Measurements from ENCODE around the gene NFATC2.

Gene NFATC2

DNA sequence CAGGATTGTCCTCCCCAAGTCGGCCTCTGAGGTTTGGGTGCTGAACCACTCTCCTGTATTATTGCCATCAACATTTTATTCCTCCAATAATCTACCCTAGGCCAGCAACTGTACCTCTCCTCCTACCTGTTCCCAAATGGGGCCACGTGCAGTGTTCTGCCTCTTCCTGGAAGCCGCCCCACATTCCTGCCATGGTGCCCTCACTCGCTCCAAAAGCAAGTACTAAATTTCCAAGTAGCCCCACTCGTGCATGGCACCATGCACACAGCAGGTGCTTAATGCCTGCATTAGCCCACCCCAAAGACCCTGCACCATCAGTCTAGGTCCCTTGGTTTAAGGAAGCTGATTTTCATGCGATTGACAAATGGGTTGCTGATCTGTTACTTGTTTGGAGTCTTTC, 147.8 kb downstream of the NFATC2 start:
- Histone ChIP-seq H3K36me3 (no peaks in the 10 kb centered on the region; a peak in 2 of 22 replicates), H4K20me1 (no peaks in the 10 kb centered on the region), H3K4me1 (peaks cover 80 to 91% (median 87%) of the 10 kb centered on the region in 10 experiments), H3K4me2 (peak overlapping the region in 10 of 11 experiments; percentile 61 to 80 (median 71); a peak in 16 of 22 replicates), H3K9ac (no peak overlapping the region), H3K4me3 (no peak overlapping the region), H3K27me3 (no peaks in the 10 kb centered on the region), H3K27ac (no peak overlapping the region), H3K9me3 (replicated peaks in 1 of 11) (no peaks in the 10 kb centered on the region)
- no peak for TF ChIP-seq Cebpa-rat (IDR thresholded peaks at IDR 0.05)

DNA sequence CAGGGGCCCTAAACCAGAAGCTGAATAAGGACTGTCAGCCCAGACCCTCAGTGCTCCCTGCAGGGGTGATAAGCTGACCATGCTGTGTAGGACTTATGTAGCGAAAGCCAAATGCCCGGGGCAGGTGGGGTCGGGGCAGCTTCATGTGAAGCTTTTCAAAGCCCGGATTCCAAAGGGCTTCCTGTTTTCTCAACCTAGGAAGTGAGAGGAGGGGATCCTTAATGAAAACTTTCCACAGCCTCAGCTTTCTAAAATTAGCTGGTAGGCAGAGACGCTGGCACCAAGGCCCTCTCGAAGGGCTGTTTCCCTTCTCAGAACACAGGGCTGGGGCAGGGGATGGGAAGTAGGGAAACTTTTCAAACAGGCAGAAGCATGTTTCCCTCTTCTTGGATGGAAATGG, 148.9 kb downstream of the NFATC2 start:
- H3K27me3 ChIP-seq: no peaks in the 10 kb centered on the region
- peak overlapping the region; percentile 61 to 80 (median 71) for H3K4me2 ChIP-seq
- no peak for TF ChIP-seq Cebpa-rat (IDR thresholded peaks at IDR 0.05)
- H3K27ac ChIP-seq: peak overlapping the region in 1 of 11 experiments; percentile 13; a peak in 1 of 22 replicates
- H3K4me1 ChIP-seq: peaks cover 78 to 91% (median 84%) of the 10 kb centered on the region in 10 experiments
- no peak overlapping the region for H3K4me3 ChIP-seq
- H3K9me3 ChIP-seq (replicated peaks in 1 of 11): peaks cover 0 to 5% (median 0%) of the 10 kb centered on the region in 11 experiments; a peak in 2 of 22 replicates
- H3K36me3 ChIP-seq: no peaks in the 10 kb centered on the region; a peak in 2 of 22 replicates
- H4K20me1 ChIP-seq: no peaks in the 10 kb centered on the region
- H3K9ac ChIP-seq: peak overlapping the region in 5 of 11 experiments; percentile 3 to 16 (median 11); a peak in 4 of 22 replicates

DNA sequence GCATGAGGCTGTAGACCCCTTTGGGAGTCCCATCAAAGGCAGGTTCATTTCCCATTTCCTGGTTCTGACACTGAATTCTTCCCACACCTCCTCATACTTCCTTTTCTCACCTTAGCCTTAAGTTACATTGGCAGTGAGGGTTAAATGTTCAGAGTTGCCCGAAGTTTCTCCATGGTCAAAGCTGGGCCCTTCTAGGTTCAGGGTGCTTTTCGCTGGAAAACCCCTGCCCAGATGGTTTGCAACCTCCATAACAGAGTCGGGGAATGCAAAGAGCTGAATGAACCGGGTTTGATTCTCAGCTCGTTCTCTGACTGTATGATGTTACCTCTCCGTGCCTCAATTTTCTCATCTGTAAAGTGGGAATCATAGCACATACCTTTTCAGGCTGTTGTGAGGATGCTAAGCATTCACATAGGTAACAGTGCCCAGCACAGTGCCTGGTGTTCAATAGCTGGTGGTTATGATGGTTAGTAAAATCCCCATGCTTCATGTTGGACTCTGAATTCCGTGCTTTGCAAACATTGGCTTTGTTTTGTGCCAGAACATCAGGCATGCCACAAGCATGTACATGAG, 149.8 kb downstream of the NFATC2 start:
- peaks cover 0 to 5% (median 0%) of the 10 kb centered on the region in 11 experiments; a peak in 2 of 22 replicates for H3K36me3 ChIP-seq
- peak overlapping the region in 9 of 11 experiments; percentile 6 to 89 (median 76); a peak in 13 of 22 replicates for H3K4me2 ChIP-seq
- TF ChIP-seq Cebpa-rat (IDR thresholded peaks at IDR 0.05): no peak
- H4K20me1 ChIP-seq: no peaks in the 10 kb centered on the region
- no peak overlapping the region for H3K27ac ChIP-seq
- no peak overlapping the region for H3K9ac ChIP-seq
- peaks cover 0 to 7% (median 0%) of the 10 kb centered on the region in 11 experiments; a peak in 2 of 22 replicates for H3K9me3 ChIP-seq (replicated peaks in 1 of 11)
- H3K4me3 ChIP-seq: no peak overlapping the region
- no peaks in the 10 kb centered on the region for H3K27me3 ChIP-seq
- H3K4me1 ChIP-seq: peaks cover 69 to 85% (median 75%) of the 10 kb centered on the region in 10 experiments

DNA sequence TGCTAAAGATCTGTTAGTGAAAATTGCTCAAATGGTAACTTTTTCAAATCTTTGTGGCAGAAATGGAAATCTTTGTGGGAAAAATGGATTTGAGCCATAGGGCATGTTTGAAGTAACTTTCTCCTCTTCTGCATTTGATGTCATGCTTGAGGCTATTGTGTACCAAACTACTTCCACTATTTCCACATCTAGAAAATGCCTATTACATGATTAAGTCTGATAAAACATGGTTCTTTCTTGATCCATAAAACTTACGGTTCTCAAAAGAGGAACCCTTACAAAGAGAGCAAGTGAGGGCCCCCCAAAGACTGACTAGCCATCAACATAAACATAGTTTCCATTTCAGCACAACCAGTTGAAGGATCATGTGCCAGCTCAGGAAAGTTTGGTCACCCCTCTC, 150.6 kb downstream of the NFATC2 start:
- no peak overlapping the region for H3K4me3 ChIP-seq
- no peaks in the 10 kb centered on the region for H3K27me3 ChIP-seq
- H3K27ac ChIP-seq: no peak overlapping the region
- H3K36me3 ChIP-seq: peaks cover 0 to 13% (median 0%) of the 10 kb centered on the region in 11 experiments; a peak in 2 of 22 replicates
- TF ChIP-seq Cebpa-rat (IDR thresholded peaks at IDR 0.05): no peak
- H3K9me3 ChIP-seq (replicated peaks in 1 of 11): peaks cover 0 to 7% (median 0%) of the 10 kb centered on the region in 11 experiments; a peak in 2 of 22 replicates
- H4K20me1 ChIP-seq: no peaks in the 10 kb centered on the region
- no peak overlapping the region for H3K9ac ChIP-seq
- peaks cover 61 to 85% (median 67%) of the 10 kb centered on the region in 10 experiments for H3K4me1 ChIP-seq
- H3K4me2 ChIP-seq: peak overlapping the region in 8 of 11 experiments; percentile 4 to 93 (median 78); a peak in 11 of 22 replicates

DNA sequence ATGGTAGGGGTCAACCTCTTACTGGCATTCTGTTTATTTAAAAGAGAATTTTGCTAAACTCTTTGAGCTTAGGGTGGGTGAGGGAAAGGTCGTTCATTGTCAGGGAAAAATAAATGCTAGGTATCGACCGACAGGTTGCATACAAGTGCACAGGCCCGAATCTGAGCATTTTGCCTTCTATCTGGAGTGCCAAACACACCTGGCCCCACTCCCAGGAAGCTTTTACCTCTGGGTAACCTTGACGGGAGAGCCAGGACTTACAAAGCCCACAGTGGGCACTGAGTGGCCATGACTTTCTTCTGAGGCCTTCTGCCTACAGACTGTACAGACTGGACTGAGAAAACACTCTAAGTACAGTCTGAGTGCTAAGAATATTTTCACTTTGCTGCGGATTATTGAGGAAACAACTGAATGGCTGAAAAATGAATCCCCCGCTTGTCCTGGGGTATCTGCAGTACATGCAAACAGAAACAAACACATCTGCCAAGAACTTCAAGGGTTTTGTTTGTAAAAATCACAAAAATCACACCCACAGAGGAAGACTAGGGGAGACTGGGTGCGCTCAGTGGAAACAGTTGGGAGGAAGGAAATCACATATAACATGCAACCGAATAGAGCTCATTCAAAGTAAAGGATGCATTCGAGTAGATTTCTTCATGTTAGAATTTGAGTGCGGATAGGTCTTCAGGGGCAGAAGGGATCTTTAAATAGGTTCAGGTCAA, 152.8 kb downstream of the NFATC2 start:
- Histone ChIP-seq H3K36me3 (peaks cover 0 to 15% (median 0%) of the 10 kb centered on the region in 11 experiments; a peak in 2 of 22 replicates), H3K9me3 (replicated peaks in 1 of 11) (peaks cover 0 to 7% (median 0%) of the 10 kb centered on the region in 11 experiments; a peak in 2 of 22 replicates), H3K27me3 (no peaks in the 10 kb centered on the region), H3K4me1 (peaks cover 50 to 79% (median 55%) of the 10 kb centered on the region in 10 experiments), H3K9ac (peak overlapping the region in 4 of 11 experiments; percentile 13 to 43 (median 37); a peak in 7 of 22 replicates), H3K4me2 (peak overlapping the region; percentile 41 to 93 (median 70)), H3K27ac (peak overlapping the region in 4 of 11 experiments; percentile 1 to 46 (median 33); a peak in 7 of 22 replicates), H4K20me1 (no peaks in the 10 kb centered on the region), H3K4me3 (peak overlapping the region in 1 of 10 experiments; percentile 7; a peak in 2 of 20 replicates)
- TF ChIP-seq Cebpa-rat (IDR thresholded peaks at IDR 0.05): no peak

DNA sequence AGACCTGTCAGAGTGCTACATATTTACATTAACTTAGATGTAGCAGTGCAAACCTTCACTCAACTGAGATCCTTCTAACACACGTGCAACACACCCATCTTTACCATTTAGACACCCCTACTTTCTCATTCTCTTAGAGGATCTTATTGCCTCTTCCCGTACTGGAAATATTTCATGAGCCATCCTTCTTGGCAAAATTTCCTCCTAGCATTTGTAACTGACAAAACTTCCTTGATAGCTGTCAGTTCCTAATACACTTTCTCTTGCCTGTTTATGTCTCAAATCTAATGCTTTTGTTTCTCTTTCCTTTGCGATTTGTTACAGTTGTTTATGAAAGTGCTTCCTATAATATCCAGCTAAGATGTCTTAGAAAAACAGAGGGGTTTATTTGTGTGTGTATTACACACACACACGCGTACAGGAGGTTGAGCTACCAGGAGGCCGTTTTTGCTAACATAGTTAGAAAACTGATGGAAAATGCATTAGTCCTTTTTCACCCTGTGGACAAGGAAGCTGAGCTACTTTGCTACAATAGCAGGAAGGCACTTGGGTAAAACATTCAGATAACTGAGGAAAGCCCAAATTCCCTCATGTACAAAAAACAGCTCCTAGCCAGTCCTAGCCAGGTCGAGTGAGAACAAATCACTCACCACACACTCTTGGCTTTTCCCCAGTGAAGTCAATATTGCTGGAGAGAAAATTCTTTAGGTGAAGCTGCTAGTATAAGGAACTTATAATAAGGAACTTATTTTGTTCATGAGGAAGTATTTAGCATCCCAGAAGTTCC, 153.6 kb downstream of the NFATC2 start:
- peaks cover 0 to 7% (median 0%) of the 10 kb centered on the region in 11 experiments; a peak in 2 of 22 replicates for H3K9me3 ChIP-seq (replicated peaks in 1 of 11)
- peak overlapping the region in 2 of 11 experiments; percentile 13 to 43; a peak in 1 of 22 replicates for H3K9ac ChIP-seq
- H3K4me3 ChIP-seq: no peak overlapping the region; a peak in 1 of 20 replicates
- no peaks in the 10 kb centered on the region for H3K27me3 ChIP-seq
- peaks cover 43 to 71% (median 48%) of the 10 kb centered on the region in 10 experiments for H3K4me1 ChIP-seq
- TF ChIP-seq Cebpa-rat (IDR thresholded peaks at IDR 0.05): no peak
- H4K20me1 ChIP-seq: no peaks in the 10 kb centered on the region
- H3K27ac ChIP-seq: peak overlapping the region in 2 of 11 experiments; percentile 40 to 46; a peak in 2 of 22 replicates
- H3K36me3 ChIP-seq: peaks cover 0 to 15% (median 0%) of the 10 kb centered on the region in 11 experiments; a peak in 2 of 22 replicates
- peak overlapping the region in 9 of 11 experiments; percentile 41 to 93 (median 79); a peak in 17 of 22 replicates for H3K4me2 ChIP-seq

DNA sequence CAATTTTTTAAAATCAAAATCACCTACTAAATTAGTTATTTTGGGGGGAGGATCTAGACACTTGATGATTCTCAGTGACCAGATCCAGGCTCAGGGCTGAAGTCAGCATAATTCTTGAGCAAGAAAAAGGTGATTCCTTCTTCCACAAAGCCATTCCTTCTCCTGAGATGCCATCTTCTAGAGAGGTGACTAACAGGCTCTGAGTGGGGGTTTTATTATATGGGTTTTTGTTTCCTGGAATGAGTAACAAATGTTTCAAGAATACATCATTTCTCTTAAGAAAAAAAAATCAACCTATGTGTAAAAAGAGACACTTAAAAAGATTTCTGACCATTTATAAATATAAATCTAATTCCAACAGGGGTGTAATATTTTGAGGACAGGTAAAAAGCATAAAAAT, 154.3 kb downstream of the NFATC2 start:
- Histone ChIP-seq H3K9ac (no peak overlapping the region), H3K27me3 (no peaks in the 10 kb centered on the region)

More for the DNA sequence above, 154.3 kb downstream of the NFATC2 start:
- Histone ChIP-seq H3K27ac (no peak overlapping the region), H3K36me3 (peaks cover 0 to 15% (median 0%) of the 10 kb centered on the region in 11 experiments; a peak in 2 of 22 replicates), H4K20me1 (no peaks in the 10 kb centered on the region), H3K4me2 (no peak overlapping the region), H3K4me3 (no peak overlapping the region), H3K9me3 (replicated peaks in 1 of 11) (peaks cover 0 to 7% (median 0%) of the 10 kb centered on the region in 11 experiments; a peak in 2 of 22 replicates), H3K4me1 (peaks cover 36 to 68% (median 43%) of the 10 kb centered on the region in 10 experiments)
- TF ChIP-seq Cebpa-rat (IDR thresholded peaks at IDR 0.05): no peak
